H9 (cell line): Measurements from ENCODE around the gene ACSL4. TPM values are rescaled to one million over a fixed set of nuclear protein-coding genes. Genes with fewer than 3 reads are reported as not detected.

Experiments used
- DNase-seq: peaks from one replicate; pipeline ENCODE4 v3.0.0-alpha.2; 2017
- H2AFZ ChIP-seq: one replicate; pipeline ENCODE4 v1.6.1; 2013; ENCODE audit warnings: mild to moderate bottlenecking, low read length, control low read depth, moderate library complexity
- H2AK5ac ChIP-seq: 2 replicates; pipeline ENCODE4 v1.6.1; 2013; ENCODE audit warnings: low read length, control low read depth, mixed read lengths; ENCODE audit not compliant: insufficient read length
- H2BK120ac ChIP-seq: one replicate; pipeline ENCODE4 v1.6.1; 2013; ENCODE audit warnings: low read depth, mild to moderate bottlenecking, low read length, control low read depth, inconsistent platforms; ENCODE audit not compliant: poor library complexity, severe bottlenecking
- H2BK12ac ChIP-seq: 2 replicates; pipeline ENCODE4 v1.6.1; 2013; ENCODE audit warnings: low read length, control low read depth, mixed read lengths, low read depth; ENCODE audit not compliant: insufficient read length
- H2BK15ac ChIP-seq: 2 replicates; pipeline ENCODE4 v1.6.1; 2013; ENCODE audit warnings: low read depth, low read length, control low read depth
- H2BK20ac ChIP-seq: one replicate; pipeline ENCODE4 v1.6.1; 2013; ENCODE audit warnings: low read depth, mild to moderate bottlenecking, low read length, control low read depth, inconsistent platforms; ENCODE audit not compliant: poor library complexity, severe bottlenecking
- H2BK5ac ChIP-seq: 2 replicates; pipeline ENCODE4 v1.6.1; 2013; ENCODE audit warnings: low read length, control low read depth, mixed read lengths; ENCODE audit not compliant: insufficient read length
- H3K14ac ChIP-seq: 2 replicates; pipeline ENCODE4 v1.6.1; 2013; ENCODE audit warnings: low read length, control low read depth; ENCODE audit not compliant: insufficient read depth
- H3K18ac ChIP-seq: 2 replicates; pipeline ENCODE4 v1.6.1; 2013; ENCODE audit warnings: low read depth, mild to moderate bottlenecking, mixed read lengths, low read length, control low read depth; ENCODE audit not compliant: insufficient read length
- H3K23ac ChIP-seq: 2 replicates; pipeline ENCODE4 v1.6.1; 2013; ENCODE audit warnings: low read length, control low read depth, mixed read lengths, low read depth; ENCODE audit not compliant: insufficient read length
- H3K23me2 ChIP-seq: 2 replicates; pipeline ENCODE4 v1.6.1; 2013; ENCODE audit warnings: low read depth, mild to moderate bottlenecking, mixed read lengths, low read length, control low read depth; ENCODE audit not compliant: insufficient read length, poor library complexity, severe bottlenecking
- H3K27ac ChIP-seq: 2 replicates; pipeline ENCODE4 v1.5.1; 2013; ENCODE audit warnings: low read length, control low read depth, mixed read lengths, low read depth; ENCODE audit not compliant: insufficient read length
- H3K27me3 ChIP-seq: 2 replicates; pipeline ENCODE4 v1.6.1; 2013; ENCODE audit warnings: low read length, control low read depth, inconsistent platforms; ENCODE audit not compliant: insufficient read depth
- H3K4ac ChIP-seq: 2 replicates; pipeline ENCODE4 v1.6.1; 2013; ENCODE audit warnings: low read depth, mild to moderate bottlenecking, control low read depth, inconsistent platforms, low read length, moderate library complexity
- H3K4me1 ChIP-seq: 2 replicates; pipeline ENCODE4 v1.6.1; 2013; ENCODE audit warnings: low read length, control low read depth, inconsistent platforms; ENCODE audit not compliant: insufficient read depth
- H3K4me2 ChIP-seq: 2 replicates; pipeline ENCODE4 v1.6.1; 2013; ENCODE audit warnings: low read length, control low read depth, mixed read lengths; ENCODE audit not compliant: insufficient read length, insufficient read depth
- H3K56ac ChIP-seq: 2 replicates; pipeline ENCODE4 v1.6.1; 2013; ENCODE audit warnings: low read depth, mild to moderate bottlenecking, mixed read lengths, low read length, control low read depth; ENCODE audit not compliant: insufficient read length
- H3K79me1 ChIP-seq: 2 replicates; pipeline ENCODE4 v1.6.1; 2013; ENCODE audit warnings: low read depth, mild to moderate bottlenecking, moderate library complexity, low read length, control low read depth, inconsistent platforms; ENCODE audit not compliant: insufficient read depth, poor library complexity, severe bottlenecking
- H3K79me2 ChIP-seq: 2 replicates; pipeline ENCODE4 v1.6.1; 2013; ENCODE audit warnings: low read length, control low read depth, inconsistent platforms; ENCODE audit not compliant: insufficient read depth
- H3K9ac ChIP-seq: 2 replicates; pipeline ENCODE4 v1.6.1; 2013; ENCODE audit warnings: low read length, control low read depth, mixed read lengths; ENCODE audit not compliant: insufficient read length; ENCODE audit errors: extremely low read depth
- H3K9me3 ChIP-seq: one replicate; pipeline ENCODE4 v1.6.1; 2013; ENCODE audit warnings: low read depth, low read length, inconsistent platforms; ENCODE audit not compliant: control insufficient read depth
- H3T11ph ChIP-seq: one replicate; pipeline ENCODE4 v1.6.1; 2013; ENCODE audit warnings: mild to moderate bottlenecking, low read length, control low read depth, inconsistent platforms
- H4K20me1 ChIP-seq: one replicate; pipeline ENCODE4 v1.6.1; 2013; ENCODE audit not compliant: control insufficient read depth, insufficient read length, insufficient read depth
- H4K5ac ChIP-seq: 2 replicates; pipeline ENCODE4 v1.6.1; 2013; ENCODE audit warnings: low read depth, mild to moderate bottlenecking, mixed read lengths, low read length, control low read depth; ENCODE audit not compliant: insufficient read length
- H4K8ac ChIP-seq: replicated peaks from 2 replicates; pipeline ENCODE4 v1.6.1; 2013; ENCODE audit warnings: low read length, control low read depth, mixed read lengths, low read depth; ENCODE audit not compliant: insufficient read length
- H4K91ac ChIP-seq: 2 replicates; pipeline ENCODE4 v1.6.1; 2013; ENCODE audit warnings: low read depth, mild to moderate bottlenecking, moderate library complexity, mixed read lengths, low read length, control low read depth; ENCODE audit not compliant: insufficient read length
- H3K27ac Mint-ChIP-seq, 3 experiments: 2 replicates in 2 of 3; 3 replicates in 1 of 3; pipeline ENCODE4 v1.8.0; 2020 to 2021; ENCODE audit warnings: mixed read lengths in 3 of 3, mild to moderate bottlenecking in 1 of 3, moderate library complexity in 1 of 3
- H3K27me3 Mint-ChIP-seq: 2 replicates; pipeline ENCODE4 v1.8.0; 2021; ENCODE audit warnings: low read depth, mild to moderate bottlenecking, moderate library complexity, mixed read lengths
- H3K36me3 Mint-ChIP-seq, 3 experiments: 2 replicates in 2 of 3; 3 replicates in 1 of 3; pipeline ENCODE4 v1.8.0; 2020 to 2021; ENCODE audit warnings: low read depth in 3 of 3, mixed read lengths in 3 of 3; ENCODE audit not compliant: insufficient read depth in 1 of 3
- H3K4me1 Mint-ChIP-seq, 2 experiments: 2 replicates each; pipeline ENCODE4 v1.8.0; 2020; ENCODE audit warnings: mixed read lengths in 2 of 2
- H3K4me3 Mint-ChIP-seq, 2 experiments: 2 replicates in 1 of 2; 3 replicates in 1 of 2; pipeline ENCODE4 v1.8.0; 2020 to 2021; ENCODE audit warnings: mild to moderate bottlenecking in 2 of 2, mixed read lengths in 2 of 2, moderate library complexity in 1 of 2
- H3K9me3 Mint-ChIP-seq, 2 experiments: 2 replicates in 1 of 2; 3 replicates in 1 of 2; pipeline ENCODE4 v1.8.0; 2020; ENCODE audit warnings: mild to moderate bottlenecking in 2 of 2, mixed read lengths in 2 of 2, moderate library complexity in 1 of 2
- CTCF ChIP-seq: fragments of 200-600 bp; sonication (generic); conservative IDR thresholded peaks from 3 replicates; pipeline ENCODE4 v1.8.0; 2021; ENCODE audit warnings: antibody characterized with exemption, mild to moderate bottlenecking
- WGBS: extraction: QIAGEN DNeasy Blood & Tissue Kit; methylation state at CpG from one replicate; pipeline ENCODE4 v1.1.7; 2013; ENCODE audit warnings: missing lambda C conversion rate, low lambda C conversion rate, mixed read lengths; ENCODE audit not compliant: insufficient read length; ENCODE audit errors: extremely low coverage; 5-methylcytosine and 5-hydroxymethylcytosine counted together
- total RNA-seq: library from RNA; stranded (reverse); gene quantifications from 2 replicates; pipeline ENCODE4 v1.2.1, GENCODE V29; 2021

The ACSL4 gene
- total RNA-seq, 1 experiment from 2014 or later: 41.6 TPM

- Histone ChIP-seq H3K27ac (no peak overlapping the region), H2AFZ (no peak overlapping the region), H2BK15ac (no peak overlapping the region), H3K4me1 (no peaks in the 10 kb centered on the region), H3T11ph (no peak overlapping the region), H3K14ac (no peak overlapping the region), H3K23ac (no peak overlapping the region), H4K91ac (no peak overlapping the region), H3K9me3 (no peaks in the 10 kb centered on the region), H3K18ac (no peak overlapping the region), H2AK5ac (no peak overlapping the region), H3K4ac (no peak overlapping the region), H4K8ac (no peak overlapping the region), H3K79me1 (no peaks in the 10 kb centered on the region), H4K5ac (no peak overlapping the region), H3K27me3 (no peaks in the 10 kb centered on the region; the same call in 1 of the 2 replicates), H2BK5ac (no peak overlapping the region), H2BK120ac (no peak overlapping the region), H3K9ac (no peak overlapping the region), H4K20me1 (no peaks in the 10 kb centered on the region), H3K56ac (no peak overlapping the region), H2BK20ac (no peak overlapping the region), H3K79me2 (no peaks in the 10 kb centered on the region), H3K23me2 (peaks cover 3% of the 10 kb centered on the region), H2BK12ac (no peak overlapping the region), H3K4me2 (no peak overlapping the region)
- H3K27ac Mint-ChIP-seq: no peak overlapping the region
- H3K9me3 Mint-ChIP-seq: peaks cover 5 to 10% of the 10 kb centered on the region in 2 experiments; a peak in 4 of 5 replicates
- peaks cover 33% of the 10 kb centered on the region for H3K27me3 Mint-ChIP-seq
- H3K36me3 Mint-ChIP-seq: peaks cover 4 to 7% (median 5%) of the 10 kb centered on the region in 3 experiments; a peak in 6 of 7 replicates
- no peak overlapping the region for H3K4me3 Mint-ChIP-seq
- no peak for TF ChIP-seq CTCF
- no peak for DNase-seq
- H3K4me1 Mint-ChIP-seq: peaks cover 8% of the 10 kb centered on the region in 2 experiments
- no CpG with 5 or more reads among the region's 4 CpGs for WGBS
These were observed 106.4 kb downstream of the ACSL4 start for GRCh38 chrX:109626637-109627036.
